ENCODE results near the gene INTU. TPM values are rescaled to one million over a fixed set of nuclear protein-coding genes. Genes with fewer than 3 reads are reported as not detected.

INTU gene
- total RNA-seq, 6 experiments from 2014 or later, result 1.1 to 2.0 (median 1.3) TPM

DNA sequence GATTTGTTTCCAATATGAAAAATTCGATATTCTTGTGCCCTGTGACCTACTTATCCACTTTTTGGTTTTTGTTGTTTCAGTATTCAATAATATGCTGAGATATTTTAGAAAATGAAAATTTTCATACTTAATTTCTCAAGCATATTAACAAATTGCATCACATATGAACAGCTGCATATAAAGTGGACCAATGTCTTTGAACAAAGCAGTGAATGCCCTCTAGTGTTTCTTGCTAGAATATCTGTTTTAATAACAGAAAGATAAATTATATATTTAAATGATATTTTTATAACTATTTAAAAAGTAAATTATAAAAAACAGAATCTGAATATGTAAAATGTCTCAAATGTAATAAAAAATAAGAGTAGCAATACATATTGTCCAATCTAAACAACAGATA lies 31.7 kb upstream of the INTU start:
- peaks cover 0 to 3% of the 10 kb centered on the region in 2 donors for H3K27me3 ChIP-seq
- DNase-seq, result no peak
- no peak for ATAC-seq
- no peak overlapping the region for H3K4me3 ChIP-seq
- no peak for TF ChIP-seq POLR2A (IDR thresholded peaks at IDR 0.05)
- TF ChIP-seq, protein P1, sequence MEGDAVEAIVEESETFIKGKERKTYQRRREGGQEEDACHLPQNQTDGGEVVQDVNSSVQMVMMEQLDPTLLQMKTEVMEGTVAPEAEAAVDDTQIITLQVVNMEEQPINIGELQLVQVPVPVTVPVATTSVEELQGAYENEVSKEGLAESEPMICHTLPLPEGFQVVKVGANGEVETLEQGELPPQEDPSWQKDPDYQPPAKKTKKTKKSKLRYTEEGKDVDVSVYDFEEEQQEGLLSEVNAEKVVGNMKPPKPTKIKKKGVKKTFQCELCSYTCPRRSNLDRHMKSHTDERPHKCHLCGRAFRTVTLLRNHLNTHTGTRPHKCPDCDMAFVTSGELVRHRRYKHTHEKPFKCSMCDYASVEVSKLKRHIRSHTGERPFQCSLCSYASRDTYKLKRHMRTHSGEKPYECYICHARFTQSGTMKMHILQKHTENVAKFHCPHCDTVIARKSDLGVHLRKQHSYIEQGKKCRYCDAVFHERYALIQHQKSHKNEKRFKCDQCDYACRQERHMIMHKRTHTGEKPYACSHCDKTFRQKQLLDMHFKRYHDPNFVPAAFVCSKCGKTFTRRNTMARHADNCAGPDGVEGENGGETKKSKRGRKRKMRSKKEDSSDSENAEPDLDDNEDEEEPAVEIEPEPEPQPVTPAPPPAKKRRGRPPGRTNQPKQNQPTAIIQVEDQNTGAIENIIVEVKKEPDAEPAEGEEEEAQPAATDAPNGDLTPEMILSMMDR (IDR thresholded peaks at IDR 0.05), result peak in 2 of 4 donors; percentile 19 to 30
- no peaks in the 10 kb centered on the region for H3K9me3 ChIP-seq
- no peaks in the 10 kb centered on the region for H3K36me3 ChIP-seq
- no peak overlapping the region for H3K27ac ChIP-seq
- intact Hi-C loops (cut with DNase I), result no loop called here
- 84% methylated on average over 1 of the region's 1 CpG for WGBS (ENCODE audit: insufficient coverage, low coverage, low lambda C conversion rate, missing lambda C conversion rate)
- no peaks in the 10 kb centered on the region for H3K4me1 ChIP-seq

DNA sequence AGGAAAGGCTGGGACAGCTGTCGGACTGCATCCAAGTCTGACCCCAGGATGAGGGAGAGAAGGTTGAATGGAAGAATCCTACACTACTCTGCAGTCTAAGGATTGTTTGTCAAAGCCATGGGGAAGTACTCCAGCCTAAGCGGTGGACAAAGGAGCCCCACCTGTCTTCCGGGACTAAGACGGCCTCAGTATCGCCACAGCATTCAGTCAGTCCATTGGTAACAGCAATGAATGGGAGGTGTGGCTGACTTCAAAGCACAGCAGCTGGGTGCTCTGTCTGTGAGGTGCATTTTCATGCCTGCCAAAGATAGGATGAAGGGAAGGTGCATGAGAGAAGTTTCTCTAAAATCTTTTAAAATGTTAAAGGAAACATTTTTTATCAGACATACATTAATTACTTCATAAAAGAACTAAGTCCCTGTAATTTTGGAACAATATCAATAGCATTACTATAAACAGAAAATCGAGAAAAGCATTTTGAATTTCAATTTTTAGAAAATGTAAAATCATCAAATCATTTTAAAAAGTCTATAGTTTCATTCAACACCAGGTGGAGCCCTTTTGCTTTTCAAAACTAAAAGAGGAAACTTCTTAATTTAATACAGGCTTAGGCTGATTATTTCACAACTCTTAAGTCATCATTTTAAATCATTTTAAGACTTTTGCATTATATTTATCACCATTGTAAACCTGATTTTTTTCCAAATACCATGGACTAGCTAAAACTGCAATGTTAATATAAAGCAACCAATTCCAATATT lies 27.6 kb upstream of the INTU start:
- Histone ChIP-seq H3K36me3 (no peaks in the 10 kb centered on the region), H3K27ac (no peak overlapping the region), H3K27me3 (peaks cover 0 to 3% of the 10 kb centered on the region in 2 donors), H3K4me3 (no peak overlapping the region), H3K4me1 (no peaks in the 10 kb centered on the region), H3K9me3 (no peaks in the 10 kb centered on the region)
- WGBS (ENCODE audit: insufficient coverage, low coverage, low lambda C conversion rate, missing lambda C conversion rate), result 3% methylated on average over 5 of the region's 6 CpGs
- ATAC-seq, result peak in 3 of 4 donors; percentile 45 to 62 (median 50)
- intact Hi-C loops (cut with DNase I), result loop anchor here in 1 of 2 donors (5.0 kb wide), 1 partner anchor 127 kb away; the partner anchor contains the start of gene SLC25A31
- TF ChIP-seq, protein P1 (IDR thresholded peaks at IDR 0.05), result peak; percentile 47 to 60 (median 58)
- no peak for TF ChIP-seq POLR2A (IDR thresholded peaks at IDR 0.05)
- DNase-seq, result no peak

DNA sequence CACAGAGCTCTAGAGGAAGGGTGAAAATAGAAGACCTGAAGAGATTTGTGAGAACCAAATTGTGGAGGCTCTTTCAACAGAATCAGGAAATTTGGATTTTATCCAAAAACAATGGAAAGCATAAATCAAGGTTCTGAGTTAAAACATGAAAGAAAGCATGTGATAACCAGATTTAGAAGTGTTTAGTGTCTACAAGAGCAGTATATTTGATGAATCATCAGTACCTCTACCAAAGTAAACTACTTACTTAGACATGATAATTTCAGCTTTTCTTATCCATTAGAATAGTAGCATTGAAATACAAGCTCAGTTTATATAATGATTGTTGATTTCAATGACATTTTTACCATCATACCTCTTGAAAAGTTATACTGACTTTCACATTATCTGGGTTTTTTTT lies 25.9 kb upstream of the INTU start:
- H3K9me3 ChIP-seq, result no peaks in the 10 kb centered on the region
- no peaks in the 10 kb centered on the region for H3K36me3 ChIP-seq
- ATAC-seq (no peak), DNase-seq (no peak)
- no peak overlapping the region for H3K4me3 ChIP-seq
- intact Hi-C loops (cut with DNase I), result loop anchor here in 1 of 2 donors (5.0 kb wide), 1 partner anchor 125 kb away; the partner anchor contains the start of gene SLC25A31
- H3K4me1 ChIP-seq, result no peaks in the 10 kb centered on the region
- TF ChIP-seq, protein P1 (IDR thresholded peaks at IDR 0.05), result no peak
- TF ChIP-seq POLR2A (IDR thresholded peaks at IDR 0.05), result no peak
- peaks cover 0 to 3% of the 10 kb centered on the region in 2 donors for H3K27me3 ChIP-seq
- H3K27ac ChIP-seq, result no peak overlapping the region

DNA sequence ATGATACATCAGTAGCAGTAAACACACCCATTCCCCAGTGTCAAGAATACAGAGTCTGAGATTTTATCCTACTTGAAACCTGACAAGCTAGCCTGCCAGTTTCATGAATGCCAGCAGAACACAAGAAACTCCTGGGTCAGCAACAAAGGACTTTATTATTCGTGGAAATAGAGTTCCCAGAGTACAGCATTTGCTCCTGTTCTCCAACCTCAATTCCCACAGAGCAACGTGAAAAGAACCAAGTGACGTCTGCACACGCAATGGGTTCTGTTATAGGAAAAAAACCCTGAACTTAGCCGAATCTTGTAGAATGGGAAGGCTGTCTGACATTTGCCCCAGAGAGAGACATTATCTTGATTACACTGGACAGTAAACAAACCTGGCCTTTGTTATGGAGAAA lies 23.3 kb upstream of the INTU start:
- no peak for DNase-seq
- ATAC-seq, result no peak
- Histone ChIP-seq H3K36me3 (no peaks in the 10 kb centered on the region), H3K4me3 (no peak overlapping the region), H3K9me3 (no peaks in the 10 kb centered on the region), H3K4me1 (no peaks in the 10 kb centered on the region), H3K27me3 (no peaks in the 10 kb centered on the region), H3K27ac (no peak overlapping the region)
- WGBS (ENCODE audit: insufficient coverage, low coverage, low lambda C conversion rate, missing lambda C conversion rate), result 16% methylated on average over 5 of the region's 5 CpGs
- TF ChIP-seq, protein P1 (IDR thresholded peaks at IDR 0.05), result no peak
- no peak for TF ChIP-seq POLR2A (IDR thresholded peaks at IDR 0.05)
- intact Hi-C loops (cut with DNase I), result loop anchor here in 1 of 2 donors (5.0 kb wide), 1 partner anchor 123 kb away; the partner anchor contains the start of gene SLC25A31

Measured in right lobe of liver (tissue), 6 donors.